ENCODE measurements around the gene CFAP92.
A peak's percentile ranks its signal among the peaks of the same experiment; 100 is the strongest.
"Not testable (repeated sequence)": the region's sequence is repeated elsewhere in the genome, so short reads cannot be mapped to it uniquely, and the experiment has no call there.

Gene CFAP92

DNA sequence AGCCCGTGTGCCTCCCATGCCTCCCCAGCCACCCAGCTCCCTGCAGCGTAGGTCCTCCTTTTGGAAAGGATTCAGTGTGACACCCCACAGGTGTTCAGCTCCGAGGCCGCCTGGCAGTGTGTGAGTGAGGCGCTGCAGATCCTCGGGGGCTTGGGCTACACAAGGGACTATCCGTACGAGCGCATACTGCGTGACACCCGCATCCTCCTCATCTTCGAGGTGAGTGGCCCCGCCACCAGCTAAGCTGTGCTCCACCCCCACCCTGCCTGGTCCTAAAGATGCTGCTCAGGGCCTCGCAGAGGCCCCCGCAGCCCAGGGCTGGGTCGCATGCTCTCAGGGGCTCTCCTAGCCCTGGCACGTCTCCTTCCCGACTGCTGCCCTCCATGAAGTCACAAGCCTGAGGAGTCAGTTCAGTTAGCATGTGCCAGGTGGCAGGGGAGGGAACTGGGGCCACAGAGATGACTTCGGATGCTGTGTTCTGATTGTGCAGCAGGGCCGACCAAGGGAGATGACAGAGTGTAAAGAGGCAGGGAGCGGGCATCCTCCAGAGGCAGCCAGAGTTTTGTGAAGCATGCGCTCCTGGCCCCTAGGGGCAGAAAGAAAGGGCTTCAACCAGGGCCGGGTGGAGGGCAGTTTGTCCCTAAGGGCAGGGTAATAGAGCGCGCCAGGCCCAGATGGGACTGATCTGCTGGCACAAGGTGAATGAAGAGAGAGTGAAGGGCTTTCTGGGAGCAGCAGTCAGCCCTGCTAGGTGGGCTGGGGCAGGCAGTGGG, 87.7 kb downstream of the CFAP92 start:
- DNase-seq (ENCODE audit: insufficient read length), result no peak
- TF ChIP-seq POLR2A (IDR thresholded peaks at IDR 0.05; ENCODE audit: low read depth, low read length) (no peak), TAF1 (IDR thresholded peaks at IDR 0.05; ENCODE audit: borderline replicate concordance, low read depth, low read length) (no peak), POLR2AphosphoS5 (IDR thresholded peaks at IDR 0.05; ENCODE audit: low read depth, low read length) (no peak)
- FAIRE-seq, result no peak

DNA sequence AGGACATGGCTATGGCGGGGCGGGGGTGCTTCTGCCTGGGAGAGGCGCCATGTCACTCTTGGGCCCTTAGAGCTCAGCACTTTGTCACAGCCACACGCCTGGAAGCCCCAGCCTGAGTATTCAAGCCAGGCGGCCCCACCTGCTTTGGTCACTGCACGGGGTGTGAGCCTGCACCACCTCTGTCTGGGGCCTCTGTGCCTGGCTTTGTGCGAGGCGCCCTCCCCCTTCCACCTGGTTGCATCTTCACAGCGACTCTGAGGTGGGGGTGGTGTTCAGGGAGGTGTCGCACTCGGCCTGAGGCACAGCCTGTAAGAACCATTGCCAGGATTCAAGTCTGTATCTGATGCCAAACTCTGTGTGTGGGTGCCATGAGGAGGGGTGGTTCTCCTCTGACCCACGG, 90.4 kb downstream of the CFAP92 start:
- TF ChIP-seq POLR2AphosphoS5 (IDR thresholded peaks at IDR 0.05; ENCODE audit: low read depth, low read length) (no peak), POLR2A (IDR thresholded peaks at IDR 0.05; ENCODE audit: low read depth, low read length) (no peak), TAF1 (IDR thresholded peaks at IDR 0.05; ENCODE audit: borderline replicate concordance, low read depth, low read length) (no peak)
- FAIRE-seq (no peak), DNase-seq (ENCODE audit: insufficient read length) (no peak)

DNA sequence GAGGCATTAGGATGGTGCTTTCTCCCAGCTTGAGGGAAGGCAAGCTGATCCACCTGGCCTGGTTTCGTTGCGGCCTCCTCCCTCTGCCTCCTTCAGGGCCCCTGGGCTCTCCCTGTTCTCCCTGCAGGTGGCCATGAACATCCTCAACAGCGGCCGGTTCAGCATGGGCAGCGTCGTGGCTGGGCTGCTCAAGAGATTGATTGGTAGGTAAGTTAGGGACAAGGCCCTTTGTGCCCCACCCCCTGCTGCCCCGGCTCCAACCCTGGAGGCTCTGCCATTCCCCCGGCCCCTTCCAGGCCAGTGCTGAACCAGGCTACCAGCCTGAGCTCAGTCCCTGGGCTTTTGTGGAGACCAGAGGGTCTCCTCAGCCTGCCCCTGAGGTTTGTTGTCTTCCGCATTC, 91.5 kb downstream of the CFAP92 start:
- no peak for FAIRE-seq
- DNase-seq (ENCODE audit: insufficient read length), result no peak
- TF ChIP-seq TAF1 (IDR thresholded peaks at IDR 0.05; ENCODE audit: borderline replicate concordance, low read depth, low read length) (no peak), POLR2AphosphoS5 (IDR thresholded peaks at IDR 0.05; ENCODE audit: low read depth, low read length) (no peak)

DNA sequence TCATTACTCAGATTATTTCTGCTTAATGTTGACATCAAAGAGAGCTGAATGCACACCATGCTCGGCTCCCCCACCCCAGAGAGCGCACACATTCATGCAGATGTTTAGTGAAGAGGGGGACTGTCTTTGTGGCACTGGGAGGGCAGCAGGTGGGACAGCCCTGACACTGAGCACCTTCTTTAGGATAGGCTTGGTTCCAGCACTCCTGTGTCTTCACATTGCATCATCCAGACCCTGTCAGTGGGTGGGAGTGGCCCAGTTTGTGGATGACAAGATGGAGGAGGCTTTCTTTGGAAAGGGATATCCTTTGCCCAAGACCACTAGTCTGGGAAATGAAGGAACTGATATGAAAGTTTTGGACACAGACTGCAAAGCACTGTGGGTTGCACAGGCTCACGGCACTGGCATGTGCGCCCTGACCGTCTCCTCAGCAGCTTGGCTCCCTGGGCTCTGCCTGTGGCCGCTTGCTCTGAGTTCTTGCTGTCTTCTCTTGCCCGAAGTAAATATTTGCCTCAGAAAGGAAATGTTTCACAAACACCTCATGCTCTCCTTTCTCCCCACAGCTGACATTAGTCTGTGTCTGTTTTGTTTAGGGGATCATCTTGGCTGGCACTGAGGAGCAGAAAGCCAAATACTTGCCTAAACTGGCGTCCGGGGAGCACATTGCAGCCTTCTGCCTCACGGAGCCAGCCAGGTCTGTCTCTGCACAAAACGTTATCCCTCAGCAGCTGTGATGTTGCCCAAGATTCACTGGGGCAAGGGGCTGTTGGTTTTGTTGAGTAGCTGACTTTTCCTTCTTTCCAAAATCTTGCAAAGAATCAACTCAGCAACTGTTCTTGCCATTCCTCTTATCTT, 97.8 kb downstream of the CFAP92 start:
- FAIRE-seq (no peak), DNase-seq (ENCODE audit: insufficient read length) (no peak)
- TF ChIP-seq POLR2AphosphoS5 (IDR thresholded peaks at IDR 0.05; ENCODE audit: low read depth, low read length) (no peak), TAF1 (IDR thresholded peaks at IDR 0.05; ENCODE audit: borderline replicate concordance, low read depth, low read length) (no peak), POLR2A (IDR thresholded peaks at IDR 0.05; ENCODE audit: low read depth, low read length) (no peak)

DNA sequence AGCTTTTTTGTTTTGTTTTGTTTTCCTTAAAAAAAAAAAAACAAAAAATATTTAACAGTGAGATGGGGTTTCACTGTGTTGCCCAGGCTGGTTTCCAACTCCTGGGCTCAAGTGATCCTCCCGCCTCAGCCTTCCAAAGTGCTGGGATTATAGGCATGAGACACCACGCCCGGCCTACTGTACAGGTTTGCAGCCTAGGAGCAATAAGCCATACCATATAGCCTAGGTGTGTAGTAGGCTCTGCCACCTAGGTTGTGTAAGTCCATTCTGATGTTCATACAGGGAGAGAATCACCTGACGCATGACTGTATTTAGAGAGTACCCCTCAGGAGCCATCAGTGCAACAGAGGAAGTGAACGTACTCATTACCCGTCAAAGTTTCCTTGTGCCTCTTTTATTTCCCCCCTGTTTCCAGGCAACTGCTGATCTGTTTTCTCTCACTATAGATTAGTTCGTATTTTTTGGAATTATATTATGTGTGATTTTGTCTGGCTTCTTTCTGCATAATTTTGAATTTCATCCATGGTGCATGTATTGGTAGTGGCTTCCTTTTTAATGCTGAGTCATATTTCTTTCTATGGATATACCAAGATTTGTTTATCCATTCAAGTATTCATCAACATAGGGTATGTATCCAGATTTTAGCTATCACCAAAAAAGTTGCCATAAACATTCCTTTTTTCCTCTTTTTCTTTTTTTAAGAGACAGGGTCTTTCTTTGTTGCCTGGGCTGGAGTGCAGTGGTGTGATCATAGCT, 104.6 kb downstream of the CFAP92 start:
- FAIRE-seq, result no peak
- TF ChIP-seq POLR2A (IDR thresholded peaks at IDR 0.05; ENCODE audit: low read depth, low read length) (no peak), POLR2AphosphoS5 (IDR thresholded peaks at IDR 0.05; ENCODE audit: low read depth, low read length) (no peak), TAF1 (IDR thresholded peaks at IDR 0.05; ENCODE audit: borderline replicate concordance, low read depth, low read length) (no peak)
- no peak for DNase-seq (ENCODE audit: insufficient read length)

DNA sequence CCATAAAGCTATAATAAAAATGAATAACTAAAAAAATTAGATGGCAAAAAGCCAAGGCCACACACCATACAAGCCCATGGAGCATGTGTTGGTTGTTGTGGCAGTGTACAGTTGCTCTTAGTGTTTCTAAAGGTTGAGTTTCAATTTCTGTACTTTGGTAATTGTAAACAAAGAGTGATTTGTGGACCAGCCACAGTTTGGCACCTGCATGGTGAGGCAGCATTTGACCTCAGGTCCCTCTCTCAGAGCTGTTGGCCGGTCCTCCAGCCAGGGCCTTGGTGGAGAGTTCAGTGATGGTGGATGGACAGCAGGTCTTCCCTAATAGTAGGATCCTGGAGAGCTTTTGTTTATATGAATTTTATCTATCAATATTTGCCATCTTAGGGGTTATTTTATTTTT, 108.9 kb downstream of the CFAP92 start:
- no peak for FAIRE-seq
- DNase-seq (ENCODE audit: insufficient read length), result no peak
- no peak for TF ChIP-seq POLR2AphosphoS5 (IDR thresholded peaks at IDR 0.05; ENCODE audit: low read depth, low read length)
- TF ChIP-seq POLR2A (IDR thresholded peaks at IDR 0.05; ENCODE audit: low read depth, low read length), result no peak
- no peak for TF ChIP-seq TAF1 (IDR thresholded peaks at IDR 0.05; ENCODE audit: borderline replicate concordance, low read depth, low read length)

DNA sequence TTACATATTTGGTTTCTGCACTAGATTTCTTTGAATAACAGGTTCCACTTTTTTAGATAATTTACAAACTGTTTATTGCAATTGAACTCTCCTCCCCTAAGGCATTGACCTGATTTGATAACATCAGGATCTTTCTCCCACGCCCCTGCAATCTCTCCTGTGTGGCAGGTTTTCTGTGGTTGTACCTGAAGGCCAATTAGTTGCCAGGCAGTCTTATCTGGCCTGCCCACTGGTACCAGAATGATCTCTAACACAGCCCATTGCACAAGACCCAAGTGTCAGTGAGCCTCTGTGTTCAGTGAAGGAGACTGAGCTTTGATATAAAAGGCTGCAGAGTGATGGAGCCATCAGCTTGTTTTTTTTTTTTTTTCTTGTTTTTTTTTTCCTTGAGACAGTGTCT, 111.2 kb downstream of the CFAP92 start:
- TF ChIP-seq POLR2A (IDR thresholded peaks at IDR 0.05; ENCODE audit: low read depth, low read length) (no peak), TAF1 (IDR thresholded peaks at IDR 0.05; ENCODE audit: borderline replicate concordance, low read depth, low read length) (no peak), POLR2AphosphoS5 (IDR thresholded peaks at IDR 0.05; ENCODE audit: low read depth, low read length) (no peak)

DNA sequence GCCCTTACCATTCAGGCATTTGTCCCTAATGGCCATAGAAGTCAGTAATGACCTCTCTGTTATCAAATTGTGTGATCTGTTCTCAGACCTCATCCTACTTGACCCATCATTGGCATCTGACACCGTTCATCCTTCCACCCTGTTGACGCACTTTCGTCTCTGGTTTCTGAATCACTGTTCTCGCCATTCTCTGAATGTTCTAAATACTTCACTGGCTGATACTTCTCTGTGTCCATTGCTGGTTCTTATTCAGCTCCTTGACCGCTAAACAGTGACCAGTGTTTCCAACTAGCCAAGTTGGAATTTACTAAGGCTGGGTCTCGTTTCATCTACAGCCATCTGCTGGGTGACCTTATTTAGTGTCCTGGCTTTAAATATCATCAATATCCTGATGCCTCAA, 112.3 kb downstream of the CFAP92 start:
- FAIRE-seq, result no peak
- TF ChIP-seq POLR2A (IDR thresholded peaks at IDR 0.05; ENCODE audit: low read depth, low read length) (no peak), POLR2AphosphoS5 (IDR thresholded peaks at IDR 0.05; ENCODE audit: low read depth, low read length) (no peak), TAF1 (IDR thresholded peaks at IDR 0.05; ENCODE audit: borderline replicate concordance, low read depth, low read length) (no peak)
- DNase-seq (ENCODE audit: insufficient read length), result no peak

More for the DNA sequence above, 111.2 kb downstream of the CFAP92 start:
- DNase-seq (ENCODE audit: insufficient read length) (no peak), FAIRE-seq (no peak)

DNA sequence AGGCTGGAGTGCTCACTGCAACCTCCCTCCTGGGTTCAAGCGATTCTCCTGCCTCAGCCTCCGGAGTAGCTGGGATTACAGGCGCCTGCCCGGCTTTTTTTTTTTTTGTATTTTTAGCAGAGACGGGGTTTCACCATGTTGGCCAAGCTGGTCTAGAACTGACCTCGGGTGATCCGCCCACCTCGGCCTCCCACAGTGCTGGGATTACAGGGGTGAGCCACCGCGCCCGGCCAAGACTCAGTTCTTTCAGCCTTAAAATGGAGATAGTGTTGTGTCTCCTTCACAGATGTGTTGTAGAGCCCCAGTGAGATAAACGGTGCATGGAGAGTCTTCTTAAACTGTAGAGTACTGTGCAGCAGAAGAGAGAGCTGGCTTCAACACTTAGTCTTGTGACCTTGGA, 113.4 kb downstream of the CFAP92 start:
- not testable (repeated sequence) for DNase-seq (ENCODE audit: insufficient read length); FAIRE-seq

DNA sequence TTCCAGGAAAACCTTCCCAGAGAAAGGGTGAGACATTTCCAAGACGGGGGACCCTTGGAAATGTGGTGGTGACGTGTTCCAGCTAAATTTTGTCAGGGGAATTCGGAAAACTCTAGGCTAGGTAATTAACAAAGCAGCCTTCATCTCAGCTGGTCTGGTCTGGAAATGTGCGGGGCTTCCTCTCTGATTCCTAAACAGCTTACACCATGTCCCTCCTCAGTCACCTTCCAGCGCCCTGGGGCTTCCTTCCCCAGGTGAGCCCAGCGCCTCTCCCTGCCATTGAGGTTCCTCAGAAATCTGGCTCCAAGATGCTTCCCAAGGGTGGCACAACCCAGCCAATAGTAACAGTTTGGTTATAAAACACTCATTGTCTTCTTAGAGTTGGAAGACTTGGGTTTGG, 113.9 kb downstream of the CFAP92 start:
- DNase-seq (ENCODE audit: insufficient read length) (no peak), FAIRE-seq (no peak)
- TF ChIP-seq POLR2AphosphoS5 (IDR thresholded peaks at IDR 0.05; ENCODE audit: low read depth, low read length), result no peak

DNA sequence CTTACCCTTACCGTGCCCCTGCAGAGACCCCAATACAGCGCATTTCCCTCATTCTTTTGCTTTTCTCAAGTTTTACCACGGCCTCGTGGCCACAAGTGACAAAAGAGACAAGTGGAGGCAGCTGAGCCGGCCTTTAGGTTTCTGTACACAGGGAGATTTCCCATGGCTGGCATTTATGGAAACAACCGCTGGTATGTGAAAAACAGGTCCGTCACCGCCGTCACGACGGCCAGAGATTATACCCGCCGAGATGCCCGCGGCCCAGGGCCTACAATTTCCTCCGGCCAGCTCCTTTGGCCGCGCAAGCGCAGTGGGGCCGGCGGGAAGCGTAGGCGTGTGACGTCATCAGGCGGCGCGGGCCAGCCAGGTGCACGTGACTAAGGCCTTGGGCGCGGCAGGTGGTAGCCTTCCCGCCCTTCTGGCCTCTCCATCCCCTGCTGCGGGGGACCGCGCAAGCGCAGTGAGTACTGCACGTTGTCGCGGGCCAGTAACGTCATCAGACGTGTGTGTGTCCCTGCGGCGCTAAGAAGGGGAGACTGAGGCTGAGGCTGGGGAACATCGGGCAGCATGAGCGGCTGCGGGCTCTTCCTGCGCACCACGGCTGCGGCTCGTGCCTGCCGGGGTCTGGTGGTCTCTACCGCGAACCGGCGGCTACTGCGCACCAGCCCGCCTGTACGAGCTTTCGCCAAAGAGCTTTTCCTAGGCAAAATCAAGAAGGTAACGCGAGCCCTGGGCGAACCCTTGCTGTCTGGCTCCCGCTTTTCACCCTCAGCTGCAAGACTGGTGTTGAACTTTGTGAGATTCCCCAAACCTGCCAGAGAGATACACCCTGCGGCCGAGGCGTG, 114.5 kb downstream of the CFAP92 start, which contains the start of gene ACAD9:
Gene ACAD9, plus strand, starts transcription at position 496 of the 845 bp plus-strand sequence. Its CDS starts 72 bp downstream, at position 568.
- DNase-seq (ENCODE audit: insufficient read length) (peak; percentile 99), FAIRE-seq (peak; percentile 100)
- TF ChIP-seq POLR2AphosphoS5 (IDR thresholded peaks at IDR 0.05; ENCODE audit: low read depth, low read length), result peak; percentile 88
- peak; percentile 83 for TF ChIP-seq TAF1 (IDR thresholded peaks at IDR 0.05; ENCODE audit: borderline replicate concordance, low read depth, low read length)
- peak; percentile 96 for TF ChIP-seq POLR2A (IDR thresholded peaks at IDR 0.05; ENCODE audit: low read depth, low read length)

Measured in GM12892 (cell line).